HG02642 (cell line): ENCODE results near the gene ADD1.
"Not testable (repeated sequence)": the region's sequence is repeated elsewhere in the genome, so short reads cannot be mapped to it uniquely, and the experiment has no call there.

ENCODE experiments used
- ATAC-seq: cut with Tn5 transposase; IDR thresholded peaks from one replicate; pipeline ENCODE4 v1.9.1; 2021; ENCODE audit warnings: mild to moderate bottlenecking; ENCODE audit not compliant: unreplicated experiment, poor library complexity

ADD1 gene

DNA sequence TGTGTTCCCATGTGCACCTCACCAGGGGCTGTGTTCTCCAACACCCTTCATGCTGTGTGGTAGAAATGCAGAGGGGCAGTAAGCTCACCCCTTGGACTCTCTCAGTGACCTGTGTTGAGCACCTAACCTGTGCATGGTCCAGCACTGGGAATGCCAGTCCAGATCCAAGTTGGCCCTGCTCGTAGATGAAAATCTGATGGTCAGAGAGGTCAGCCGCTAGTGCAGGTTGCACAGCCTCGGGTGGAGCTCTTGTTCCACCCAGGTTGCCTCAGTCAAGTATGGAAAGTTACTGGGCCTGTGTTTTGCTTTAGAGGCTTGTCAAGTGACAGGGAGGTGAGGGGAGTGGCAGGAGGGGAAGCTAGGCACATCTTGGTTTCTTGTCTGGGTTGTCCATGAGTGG lies 68.2 kb downstream of the ADD1 start:
- ATAC-seq = no peak

DNA sequence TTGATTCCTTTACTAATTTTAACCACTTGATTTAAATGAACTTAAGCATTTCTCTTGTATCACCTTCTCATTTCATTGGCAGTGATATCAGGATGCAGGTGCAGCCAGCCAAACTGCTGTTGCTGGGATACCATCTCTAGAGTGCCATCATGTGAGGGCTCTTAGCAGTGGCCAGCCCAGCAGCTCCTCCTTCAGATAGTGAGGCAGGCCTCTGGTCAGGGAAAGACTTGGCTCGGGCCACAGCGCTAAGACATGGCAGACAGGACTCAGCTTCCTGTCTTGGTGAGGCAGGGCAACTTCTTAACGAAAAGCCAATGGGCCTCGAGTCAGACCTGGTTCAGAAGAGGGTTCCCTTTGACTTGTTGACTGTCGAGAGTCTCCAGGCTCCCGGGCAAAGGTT lies 69.5 kb downstream of the ADD1 start:
- ATAC-seq = no peak

DNA sequence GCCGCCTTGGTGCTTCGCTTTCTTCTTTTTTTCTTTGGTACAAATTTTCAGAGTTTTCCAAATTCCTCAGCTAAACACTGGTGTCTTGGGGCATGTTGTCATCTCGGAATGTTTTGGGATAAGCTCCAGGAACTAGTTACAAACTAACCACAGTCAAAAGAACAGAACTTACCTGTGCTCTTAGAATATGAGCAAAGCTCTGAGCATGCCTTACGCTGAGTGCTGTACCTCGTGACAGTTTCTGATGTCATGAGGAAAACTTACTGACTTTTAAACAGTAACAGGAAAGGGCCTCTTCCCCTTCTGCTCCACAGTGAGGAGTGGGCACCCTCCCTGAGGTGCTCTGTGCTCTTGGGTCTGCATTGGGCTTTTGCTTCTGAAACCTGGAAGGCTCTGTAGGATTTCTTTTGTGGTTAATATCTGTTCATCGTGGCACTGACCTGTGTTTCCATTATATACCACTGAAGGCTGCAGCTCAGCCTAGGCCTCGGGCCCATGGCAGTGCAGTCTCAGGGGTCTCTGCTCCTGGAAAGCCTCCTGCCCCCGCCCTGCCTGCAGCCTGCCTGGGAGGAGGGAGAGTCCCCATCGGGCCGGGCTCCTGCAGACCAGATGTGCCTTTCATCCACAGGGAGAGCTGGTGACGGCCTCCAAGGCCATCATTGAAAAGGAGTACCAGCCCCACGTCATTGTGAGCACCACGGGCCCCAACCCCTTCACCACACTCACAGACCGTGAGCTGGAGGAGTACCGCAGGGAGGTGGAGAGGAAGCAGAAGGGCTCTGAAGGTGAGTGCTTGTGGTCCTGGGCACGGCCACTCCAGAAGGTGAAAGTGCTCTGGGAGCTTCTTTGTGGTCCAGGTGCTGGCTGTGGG lies 70.8 kb downstream of the ADD1 start:
- ATAC-seq = no peak

DNA sequence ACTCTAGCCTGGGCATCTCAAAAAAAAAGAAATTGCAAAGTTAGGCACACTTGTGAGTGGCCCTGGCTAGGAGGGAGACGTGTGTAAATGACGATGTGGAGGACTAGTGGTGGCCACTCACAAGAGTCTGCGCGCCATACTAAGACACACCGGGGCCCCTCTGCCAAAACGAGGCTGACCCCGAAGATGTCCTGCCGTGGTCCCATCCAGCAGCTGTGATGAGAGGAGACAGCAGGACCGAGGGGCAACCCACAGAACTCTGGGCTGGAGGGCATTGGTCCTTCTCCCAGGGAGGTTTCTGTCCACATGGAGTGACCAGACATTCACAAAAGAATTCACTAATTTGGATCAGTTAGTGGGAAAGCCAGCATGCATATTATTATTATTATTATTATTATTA lies 72.1 kb downstream of the ADD1 start:
- ATAC-seq = no peak

DNA sequence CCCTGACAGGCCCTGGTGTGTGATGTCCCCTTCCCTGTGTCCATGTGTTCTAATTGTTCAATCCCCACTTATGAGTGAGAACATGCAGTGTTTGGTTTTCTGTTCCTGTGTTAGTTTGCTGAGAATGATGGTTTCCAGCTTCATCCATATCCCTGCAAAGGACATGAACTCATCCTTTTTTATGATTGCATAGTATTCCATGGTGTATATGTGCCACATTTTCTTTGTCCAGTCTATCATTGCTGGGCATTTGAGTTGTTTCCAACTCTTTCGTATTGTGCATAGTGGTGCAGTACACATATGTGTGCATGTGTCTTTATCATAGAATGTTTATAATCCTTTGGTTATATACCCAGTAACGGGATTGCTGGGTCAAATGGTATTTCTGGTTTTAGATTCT lies 73.1 kb downstream of the ADD1 start:
- ATAC-seq = not testable (repeated sequence)

DNA sequence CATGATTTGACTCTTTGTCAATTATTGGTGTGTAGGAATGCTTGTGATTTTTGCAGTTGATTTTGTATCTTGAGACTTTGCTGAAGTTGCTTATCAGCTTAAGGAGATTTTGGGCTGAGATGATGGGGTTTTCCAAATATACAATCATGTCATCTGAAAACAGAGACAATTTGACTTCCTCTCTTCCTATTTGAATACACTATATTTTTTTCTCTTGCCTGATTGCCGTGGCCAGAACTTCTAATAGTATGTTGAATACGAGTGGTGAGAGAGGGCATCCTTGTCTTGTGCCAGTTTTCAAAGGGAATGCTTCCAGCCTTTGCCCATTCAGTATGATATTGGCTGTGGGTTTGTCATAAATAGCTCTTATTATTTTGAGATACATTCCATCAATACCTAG lies 74.7 kb downstream of the ADD1 start:
- ATAC-seq = not testable (repeated sequence)

DNA sequence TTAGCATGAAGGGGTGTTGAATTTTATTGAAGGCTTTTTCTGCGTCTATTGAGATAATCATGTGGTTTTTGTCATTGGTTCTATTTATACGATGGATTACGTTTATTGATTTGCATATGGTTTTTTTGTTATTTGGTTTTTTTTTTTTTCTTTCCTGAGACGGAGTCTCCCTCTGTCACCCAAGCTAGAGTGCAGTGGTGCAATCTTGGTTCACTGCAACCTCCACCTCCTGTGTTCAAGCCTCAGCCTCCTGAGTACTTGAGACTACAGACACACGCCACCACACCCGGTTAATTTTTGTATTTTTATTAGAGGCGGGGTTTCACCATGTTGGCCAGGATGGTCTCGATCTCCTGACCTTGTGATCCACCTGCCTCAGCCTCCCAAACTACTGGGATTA lies 75.1 kb downstream of the ADD1 start:
- not testable (repeated sequence) for ATAC-seq

DNA sequence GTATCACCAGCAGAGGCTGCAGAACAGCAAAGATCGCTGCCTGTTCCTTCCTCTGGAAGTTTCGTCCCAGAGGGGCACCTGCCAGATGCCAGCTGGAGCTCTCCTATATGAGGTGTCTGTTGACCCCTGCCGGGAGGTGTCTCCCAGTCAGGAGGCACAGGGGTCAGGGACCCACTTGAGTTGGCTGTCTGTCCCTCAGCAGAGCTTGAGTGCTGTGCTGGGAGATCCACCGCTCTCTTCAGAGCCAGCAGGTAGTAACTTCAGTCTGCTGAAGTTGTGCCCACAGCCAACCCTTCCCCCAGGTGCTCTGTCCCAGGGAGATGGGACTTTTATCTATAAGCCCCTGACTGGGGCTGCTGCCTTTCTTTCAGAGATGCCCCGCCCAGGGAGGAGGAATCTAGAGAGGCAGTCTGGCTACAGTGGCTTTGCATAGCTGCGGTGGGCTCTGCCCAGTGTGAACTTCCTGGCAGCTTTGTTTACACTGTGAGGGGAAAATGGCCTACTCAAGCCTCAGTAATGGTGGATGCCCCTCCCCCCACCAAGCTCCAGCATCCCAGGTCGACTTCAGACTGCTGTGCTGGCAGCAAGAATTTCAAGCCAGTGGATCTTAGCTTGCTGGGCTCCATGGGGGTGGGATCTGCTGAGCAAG lies 78.9 kb downstream of the ADD1 start:
- not testable (repeated sequence) for ATAC-seq

DNA sequence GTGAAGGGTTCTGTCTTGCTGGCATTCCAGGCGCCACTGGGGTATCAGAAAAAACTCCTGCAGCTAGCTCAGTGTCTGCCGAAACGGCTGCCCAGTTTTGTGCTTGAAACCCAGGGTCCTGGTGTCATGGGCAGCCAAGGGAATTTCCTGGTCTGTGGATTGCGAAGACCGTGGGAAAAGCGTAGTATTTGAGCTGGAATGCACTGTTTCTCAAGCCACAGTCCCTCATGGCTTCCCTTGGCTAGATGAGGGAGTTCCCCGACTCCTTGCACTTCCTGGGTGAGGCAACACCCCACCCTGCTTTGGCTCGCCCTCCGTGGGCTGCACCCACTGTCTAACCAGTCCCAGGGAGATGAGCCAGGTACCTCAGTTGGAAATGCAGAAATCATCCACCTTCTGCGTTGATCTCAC lies 79.5 kb downstream of the ADD1 start:
- no peak for ATAC-seq

DNA sequence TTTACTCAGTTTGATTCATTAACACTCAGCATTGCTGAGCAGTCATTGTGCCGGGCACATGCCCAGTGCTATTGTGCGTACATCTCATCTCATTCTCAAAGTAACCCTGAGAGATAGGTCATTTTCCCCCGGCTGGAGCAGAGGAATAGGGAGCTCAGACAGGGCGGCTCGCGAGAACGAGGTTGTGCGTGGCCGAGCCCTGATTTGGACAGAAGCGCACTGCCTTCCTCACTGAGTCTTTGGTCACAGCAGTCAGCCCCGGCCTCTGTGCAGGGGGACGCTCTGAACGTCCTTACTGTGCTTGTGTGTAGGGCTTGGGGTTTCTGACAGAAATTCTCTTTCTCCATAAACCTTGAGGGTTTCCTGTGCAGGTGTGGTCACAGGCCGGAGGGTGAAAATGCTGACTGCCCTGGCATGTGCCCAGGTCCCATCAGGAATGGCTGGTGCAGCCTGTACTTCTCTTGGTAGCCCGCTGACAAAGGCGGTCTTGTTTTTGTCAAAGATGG lies 80.1 kb downstream of the ADD1 start:
- no peak for ATAC-seq

DNA sequence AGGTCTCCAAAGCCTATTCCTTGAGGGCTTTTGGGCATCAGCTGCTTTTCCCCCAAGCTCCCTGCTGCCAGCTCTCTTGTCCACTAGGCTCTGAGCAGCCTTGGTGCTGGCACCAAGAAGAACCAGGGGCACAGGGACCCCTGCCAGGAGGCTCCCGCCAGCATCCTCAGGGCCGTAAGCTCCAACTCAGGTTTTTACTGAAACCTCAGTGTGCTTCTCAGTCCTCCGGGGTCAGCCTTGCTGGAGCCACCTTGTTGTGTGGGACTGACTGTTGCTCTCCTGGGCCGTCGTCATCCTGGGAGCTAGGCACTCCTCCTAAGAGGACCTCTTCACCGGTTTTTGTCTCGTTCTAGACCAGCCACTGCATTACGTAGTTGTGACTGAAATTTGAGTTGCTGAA lies 80.6 kb downstream of the ADD1 start:
- no peak for ATAC-seq

DNA sequence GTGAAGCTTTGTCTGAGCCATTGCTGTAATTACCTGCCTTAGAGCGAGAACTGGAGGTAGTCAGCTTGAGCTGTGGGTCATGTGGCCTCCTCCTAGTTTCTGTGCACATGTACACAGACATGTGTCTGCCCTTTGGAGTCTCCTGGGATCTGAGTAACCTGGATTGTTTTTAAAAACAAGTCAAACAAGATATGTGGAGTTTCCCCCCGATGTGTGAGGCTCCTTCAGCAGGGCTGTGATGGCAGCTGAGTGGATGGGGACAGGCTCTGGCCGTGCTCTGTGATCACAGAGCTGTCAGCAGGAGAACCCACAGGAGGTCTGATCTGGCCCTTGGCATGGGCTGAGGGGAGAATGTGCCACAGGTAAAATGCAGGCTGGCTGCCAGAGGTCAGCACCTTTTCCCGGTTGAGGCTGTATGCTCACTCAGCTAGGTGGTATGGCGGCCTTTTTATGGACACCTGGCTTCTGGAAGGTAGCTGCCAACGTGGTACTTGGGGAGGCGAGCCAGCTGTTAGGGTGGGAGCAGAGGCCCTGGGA lies 81.2 kb downstream of the ADD1 start:
- ATAC-seq = no peak

DNA sequence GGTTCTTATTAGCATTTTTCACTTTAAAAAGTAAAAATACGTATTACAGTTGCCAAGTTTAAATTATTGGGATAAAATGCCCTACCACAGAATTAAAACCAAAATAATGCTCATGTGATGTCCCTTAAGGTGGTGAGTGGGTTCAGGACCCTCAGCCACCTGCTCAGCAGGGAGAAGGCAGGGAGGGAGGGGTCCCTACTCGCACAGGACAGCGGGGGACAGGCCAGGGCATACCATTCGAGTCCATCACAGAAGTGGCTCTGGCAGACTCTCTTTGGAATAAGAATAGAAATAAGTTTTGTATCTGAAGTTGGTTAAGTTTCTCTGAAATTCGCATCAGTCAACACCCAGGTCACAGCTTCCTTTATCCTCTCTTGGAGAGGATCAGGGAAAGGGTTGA lies 81.9 kb downstream of the ADD1 start:
- no peak for ATAC-seq

DNA sequence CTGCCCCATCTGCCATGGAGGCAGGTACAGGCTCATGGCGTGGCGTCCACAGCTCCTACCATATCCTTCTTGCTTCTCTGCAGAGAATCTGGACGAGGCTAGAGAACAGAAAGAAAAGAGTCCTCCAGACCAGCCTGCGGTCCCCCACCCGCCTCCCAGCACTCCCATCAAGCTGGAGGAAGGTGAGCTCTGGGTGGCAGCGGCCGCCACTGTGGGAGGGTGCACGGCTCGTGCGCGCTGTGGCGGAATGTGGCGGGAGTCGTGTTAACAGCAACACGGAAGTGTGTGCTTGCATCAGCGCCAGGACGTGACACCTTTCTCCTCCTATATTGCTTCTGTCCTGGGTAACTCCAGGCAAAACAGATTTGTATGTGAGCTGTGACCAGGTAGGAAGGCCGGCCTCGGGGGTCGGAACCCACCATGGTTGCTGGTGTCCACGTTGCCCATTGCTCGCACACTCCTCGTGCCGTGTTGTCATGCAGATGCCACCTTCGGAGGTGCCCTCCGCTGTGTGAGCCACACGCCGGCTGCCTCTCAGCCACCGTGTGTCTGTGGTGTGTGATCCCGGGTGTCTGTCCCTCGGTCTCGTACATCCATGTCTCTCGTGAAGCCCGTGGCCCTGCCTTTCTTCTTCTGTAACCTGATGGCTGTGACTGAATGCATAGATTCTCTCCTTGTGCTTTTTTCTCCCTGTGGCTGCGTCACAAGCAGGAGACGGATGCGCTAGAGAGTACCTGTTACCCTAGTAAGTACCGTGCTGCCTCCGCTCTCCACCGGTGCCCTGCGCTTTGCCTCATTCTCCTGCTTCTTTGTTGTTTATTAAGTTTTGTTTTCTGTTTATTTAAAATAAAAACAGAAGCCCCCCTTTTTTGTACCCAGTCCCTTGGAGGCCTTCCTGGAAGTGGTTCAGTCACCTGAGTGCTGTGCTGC lies 82.6 kb downstream of the ADD1 start:
- ATAC-seq = no peak

DNA sequence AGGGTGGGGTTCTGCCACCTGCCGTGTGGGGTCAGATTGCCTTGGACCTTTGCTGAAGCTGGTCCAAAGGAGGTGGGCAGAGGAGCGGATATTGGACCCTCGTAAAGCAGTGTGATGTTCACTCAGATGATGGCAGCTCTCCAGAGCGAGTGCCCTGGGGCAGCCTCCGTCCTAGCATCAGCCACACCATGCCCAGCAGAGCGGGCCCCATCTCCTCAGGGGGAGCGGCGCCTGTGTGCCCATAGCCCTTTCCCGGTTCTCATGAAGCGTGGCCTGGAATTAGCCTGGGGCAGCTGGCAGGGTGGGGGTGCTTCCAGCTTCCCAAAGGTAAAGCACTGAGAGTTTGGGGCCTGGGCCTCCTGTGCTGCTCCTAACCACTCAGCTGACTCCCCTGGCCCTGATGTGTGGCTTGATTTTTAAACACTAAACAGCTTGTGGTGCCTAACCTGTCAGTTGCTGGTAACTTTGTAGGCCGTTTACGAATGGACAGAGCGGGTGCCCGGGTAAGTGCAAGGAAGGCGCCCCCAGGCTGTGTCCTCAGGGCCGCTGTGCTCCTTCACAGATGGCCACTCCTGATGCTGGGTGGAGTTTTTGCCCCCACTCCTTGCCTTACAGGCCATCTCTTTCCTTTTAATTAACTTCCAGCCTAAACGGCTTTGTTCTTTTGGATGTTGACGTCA lies 83.5 kb downstream of the ADD1 start:
- ATAC-seq = no peak

DNA sequence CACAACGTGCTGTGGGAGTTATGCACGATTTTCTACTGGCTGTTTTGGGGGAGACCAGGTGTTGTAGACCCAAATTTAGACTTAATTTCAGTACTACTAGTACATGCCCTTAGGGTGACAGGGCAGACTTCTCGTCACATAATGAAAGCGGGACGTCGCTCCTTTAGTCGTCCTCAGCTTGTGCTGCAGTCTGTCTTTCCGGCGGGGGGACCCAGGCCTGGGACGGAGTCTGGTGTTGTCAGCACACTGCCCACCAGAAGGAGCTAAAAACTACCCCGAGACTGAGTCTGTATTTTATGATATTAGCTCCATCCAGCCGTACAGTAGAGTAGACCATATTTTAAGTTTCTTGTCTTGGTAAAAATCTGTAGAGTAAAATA lies 84.0 kb downstream of the ADD1 start:
- no peak for ATAC-seq

DNA sequence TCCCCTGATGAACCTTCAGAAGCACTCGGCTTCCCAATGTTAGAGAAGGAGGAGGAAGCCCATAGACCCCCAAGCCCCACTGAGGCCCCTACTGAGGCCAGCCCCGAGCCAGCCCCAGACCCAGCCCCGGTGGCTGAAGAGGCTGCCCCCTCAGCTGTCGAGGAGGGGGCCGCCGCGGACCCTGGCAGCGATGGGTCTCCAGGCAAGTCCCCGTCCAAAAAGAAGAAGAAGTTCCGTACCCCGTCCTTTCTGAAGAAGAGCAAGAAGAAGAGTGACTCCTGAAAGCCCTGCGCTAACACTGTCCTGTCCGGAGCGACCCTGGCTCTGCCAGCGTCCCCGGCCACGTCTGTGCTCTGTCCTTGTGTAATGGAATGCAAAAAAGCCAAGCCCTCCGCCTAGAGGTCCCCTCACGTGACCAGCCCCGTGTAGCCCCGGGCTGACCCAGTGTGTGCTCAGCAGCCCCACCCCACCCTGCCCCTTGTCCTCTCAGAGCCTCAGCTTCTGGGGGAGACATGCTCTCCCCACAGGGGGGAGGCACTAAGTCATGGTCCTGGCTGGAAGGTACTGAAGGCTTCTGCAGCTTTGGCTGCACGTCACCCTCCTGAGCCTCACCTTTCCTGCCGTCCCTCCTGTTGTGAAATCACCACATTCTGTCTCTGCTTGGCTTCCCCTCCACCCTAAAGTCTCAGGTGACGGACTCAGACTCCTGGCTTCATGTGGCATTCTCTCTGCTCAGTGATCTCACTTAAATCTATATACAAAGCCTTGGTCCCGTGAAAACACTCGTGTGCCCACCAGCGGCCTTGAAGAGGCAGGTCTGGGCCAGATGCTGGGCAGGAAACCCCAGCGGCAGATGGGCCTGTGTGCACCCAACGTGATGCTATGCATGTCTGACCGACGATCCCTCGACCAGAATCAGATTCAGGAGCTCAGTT lies 84.9 kb downstream of the ADD1 start:
- no peak for ATAC-seq

DNA sequence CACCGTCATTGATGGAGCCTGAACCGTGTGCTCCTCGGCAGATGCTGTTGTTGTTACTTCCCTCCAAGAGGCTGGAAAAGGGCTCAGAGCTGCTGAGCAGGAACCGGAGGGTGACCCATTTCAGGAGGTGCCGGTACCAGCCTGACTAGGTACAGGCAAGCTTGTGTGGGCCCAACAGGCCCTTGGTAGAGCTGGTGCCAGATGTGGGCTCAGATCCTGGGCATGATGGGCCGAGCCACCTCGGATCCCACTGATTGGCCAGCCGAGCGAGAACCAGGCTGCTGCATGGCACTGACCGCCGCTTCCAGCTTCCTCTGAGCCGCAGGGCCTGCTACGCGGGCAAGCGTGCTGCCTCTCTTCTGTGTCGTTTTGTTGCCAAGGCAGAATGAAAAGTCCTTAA lies 85.8 kb downstream of the ADD1 start:
- ATAC-seq = no peak
